ENCODE results near the gene CTNNB1.

The CTNNB1 gene

DNA sequence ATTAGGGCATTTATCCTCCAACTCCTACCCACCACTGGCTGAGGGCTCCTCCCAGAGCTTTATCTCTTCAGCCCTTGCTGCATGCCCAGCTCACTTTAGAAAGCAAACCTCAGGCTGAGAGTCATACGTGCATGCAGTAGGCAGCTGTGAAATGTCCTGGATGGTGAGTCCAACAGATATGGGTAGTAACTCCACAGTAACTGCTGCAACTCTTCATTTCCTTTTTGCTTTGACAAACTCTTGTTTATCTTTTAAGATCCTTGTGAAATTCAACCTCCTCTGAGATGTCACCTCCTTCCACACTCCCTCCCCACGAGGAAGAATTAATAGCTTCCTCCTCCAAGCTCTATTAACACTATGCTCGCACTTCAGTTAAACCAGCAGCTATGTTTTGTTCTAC lies 35.9 kb upstream of the CTNNB1 start:
- Histone ChIP-seq H3K4me1 (ENCODE audit: insufficient read depth, low read length, severe bottlenecking) (no peaks in the 10 kb centered on the region), H3F3A (ENCODE audit: insufficient read depth, low read length) (no peaks in the 10 kb centered on the region), H3K9me3 (ENCODE audit: low read length) (no peaks in the 10 kb centered on the region), H3K27ac (ENCODE audit: low read depth, low read length, poor library complexity, severe bottlenecking) (no peak overlapping the region), H3K4me2 (ENCODE audit: low read length) (no peak overlapping the region), H3K9ac (ENCODE audit: low read length) (no peak overlapping the region), H3K79me2 (ENCODE audit: insufficient read depth, low read length) (no peaks in the 10 kb centered on the region), H2AFZ (ENCODE audit: low read length) (no peak overlapping the region), H3K27me3 (ENCODE audit: insufficient read depth, low read length) (no peaks in the 10 kb centered on the region), H3K36me3 (ENCODE audit: insufficient read depth, low read length) (no peaks in the 10 kb centered on the region), H3K9me2 (ENCODE audit: low read depth, low read length) (no peaks in the 10 kb centered on the region), H3K4me3 (ENCODE audit: low read depth, low read length, poor library complexity, severe bottlenecking) (no peak overlapping the region), H4K20me1 (ENCODE audit: insufficient read depth, low read length) (no peaks in the 10 kb centered on the region)
- no peak for TF ChIP-seq EZH2 (IDR thresholded peaks at IDR 0.05; ENCODE audit: borderline replicate concordance, low read length)
- TF ChIP-seq, protein P1, sequence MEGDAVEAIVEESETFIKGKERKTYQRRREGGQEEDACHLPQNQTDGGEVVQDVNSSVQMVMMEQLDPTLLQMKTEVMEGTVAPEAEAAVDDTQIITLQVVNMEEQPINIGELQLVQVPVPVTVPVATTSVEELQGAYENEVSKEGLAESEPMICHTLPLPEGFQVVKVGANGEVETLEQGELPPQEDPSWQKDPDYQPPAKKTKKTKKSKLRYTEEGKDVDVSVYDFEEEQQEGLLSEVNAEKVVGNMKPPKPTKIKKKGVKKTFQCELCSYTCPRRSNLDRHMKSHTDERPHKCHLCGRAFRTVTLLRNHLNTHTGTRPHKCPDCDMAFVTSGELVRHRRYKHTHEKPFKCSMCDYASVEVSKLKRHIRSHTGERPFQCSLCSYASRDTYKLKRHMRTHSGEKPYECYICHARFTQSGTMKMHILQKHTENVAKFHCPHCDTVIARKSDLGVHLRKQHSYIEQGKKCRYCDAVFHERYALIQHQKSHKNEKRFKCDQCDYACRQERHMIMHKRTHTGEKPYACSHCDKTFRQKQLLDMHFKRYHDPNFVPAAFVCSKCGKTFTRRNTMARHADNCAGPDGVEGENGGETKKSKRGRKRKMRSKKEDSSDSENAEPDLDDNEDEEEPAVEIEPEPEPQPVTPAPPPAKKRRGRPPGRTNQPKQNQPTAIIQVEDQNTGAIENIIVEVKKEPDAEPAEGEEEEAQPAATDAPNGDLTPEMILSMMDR (IDR thresholded peaks at IDR 0.05; ENCODE audit: low read length) = no peak

DNA sequence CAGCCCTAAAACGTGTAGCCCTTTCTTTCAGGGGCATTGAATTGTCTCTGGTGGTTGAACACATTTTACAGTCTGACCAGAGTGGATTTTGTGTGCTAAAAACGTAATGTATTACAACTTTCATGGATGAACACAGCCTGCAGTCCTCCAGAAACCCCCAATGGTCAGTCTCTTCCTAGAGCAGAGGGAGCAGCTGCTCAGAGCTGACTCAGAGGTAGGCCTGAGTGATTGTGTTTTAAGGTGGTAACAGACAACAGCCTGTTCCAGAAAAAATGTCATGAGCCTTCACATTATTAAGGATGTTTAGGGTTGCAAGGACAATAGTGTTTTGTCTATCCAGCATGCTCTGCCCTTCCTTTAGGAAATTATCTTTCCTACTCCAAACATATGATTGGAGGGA lies 34.5 kb upstream of the CTNNB1 start:
- Histone ChIP-seq H3K9me2 (ENCODE audit: low read depth, low read length) (no peaks in the 10 kb centered on the region), H3K4me1 (ENCODE audit: insufficient read depth, low read length, severe bottlenecking) (no peaks in the 10 kb centered on the region), H2AFZ (ENCODE audit: low read length) (no peak overlapping the region), H3K79me2 (ENCODE audit: insufficient read depth, low read length) (no peaks in the 10 kb centered on the region), H3K9me3 (ENCODE audit: low read length) (no peaks in the 10 kb centered on the region), H4K20me1 (ENCODE audit: insufficient read depth, low read length) (no peaks in the 10 kb centered on the region), H3K4me3 (ENCODE audit: low read depth, low read length, poor library complexity, severe bottlenecking) (no peak overlapping the region), H3K36me3 (ENCODE audit: insufficient read depth, low read length) (no peaks in the 10 kb centered on the region), H3K27me3 (ENCODE audit: insufficient read depth, low read length) (no peaks in the 10 kb centered on the region), H3K27ac (ENCODE audit: low read depth, low read length, poor library complexity, severe bottlenecking) (no peak overlapping the region), H3K4me2 (ENCODE audit: low read length) (no peak overlapping the region), H3F3A (ENCODE audit: insufficient read depth, low read length) (no peaks in the 10 kb centered on the region), H3K9ac (ENCODE audit: low read length) (no peak overlapping the region)
- TF ChIP-seq, protein P1 (IDR thresholded peaks at IDR 0.05; ENCODE audit: low read length) = no peak
- no peak for TF ChIP-seq EZH2 (IDR thresholded peaks at IDR 0.05; ENCODE audit: borderline replicate concordance, low read length)

DNA sequence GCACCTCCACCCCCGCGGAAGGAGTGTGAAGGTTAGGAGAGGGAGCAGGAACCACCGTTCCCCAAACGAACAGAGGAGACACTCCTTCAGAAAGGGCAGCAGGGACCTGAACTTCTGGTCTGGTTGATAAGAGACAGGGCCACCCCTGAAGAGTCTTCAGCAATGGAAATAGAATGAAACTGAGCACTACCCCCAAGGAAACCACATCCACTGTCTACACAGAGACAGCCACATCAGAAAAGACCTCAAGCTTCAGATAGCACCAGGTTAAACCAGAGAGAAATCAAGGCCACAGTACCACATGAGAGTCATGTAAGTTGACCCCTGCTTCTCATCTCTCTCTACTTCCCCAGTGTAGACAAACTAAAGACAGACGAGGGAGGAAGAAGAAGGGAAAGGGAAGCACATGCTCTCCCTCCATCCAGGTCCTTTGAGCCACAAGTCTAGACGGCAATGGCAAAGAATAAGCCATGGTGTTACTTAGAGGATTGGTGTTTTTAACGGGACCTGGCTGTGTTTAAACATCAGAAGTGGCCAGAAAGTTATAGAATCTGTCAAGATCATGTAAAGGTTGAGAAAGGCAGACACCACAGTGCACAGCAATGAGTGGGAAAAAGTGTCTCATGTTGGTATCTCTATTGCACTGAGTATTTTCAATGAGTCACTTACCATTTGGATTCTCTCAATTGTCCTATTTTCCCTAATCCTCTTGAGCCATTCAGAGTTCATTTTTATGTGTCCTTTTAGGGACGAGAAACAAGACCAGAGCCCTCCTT lies 31.4 kb upstream of the CTNNB1 start:
- no peaks in the 10 kb centered on the region for H3K36me3 ChIP-seq (ENCODE audit: insufficient read depth, low read length)
- H3K9me3 ChIP-seq (ENCODE audit: low read length) = no peaks in the 10 kb centered on the region
- TF ChIP-seq, protein P1 (IDR thresholded peaks at IDR 0.05; ENCODE audit: low read length) = no peak
- no peak for TF ChIP-seq EZH2 (IDR thresholded peaks at IDR 0.05; ENCODE audit: borderline replicate concordance, low read length)
- H3K79me2 ChIP-seq (ENCODE audit: insufficient read depth, low read length) = no peaks in the 10 kb centered on the region
- no peak overlapping the region for H3K4me2 ChIP-seq (ENCODE audit: low read length)
- no peaks in the 10 kb centered on the region for H4K20me1 ChIP-seq (ENCODE audit: insufficient read depth, low read length)
- no peaks in the 10 kb centered on the region for H3K27me3 ChIP-seq (ENCODE audit: insufficient read depth, low read length)
- H2AFZ ChIP-seq (ENCODE audit: low read length) = no peak overlapping the region
- H3K9ac ChIP-seq (ENCODE audit: low read length) = no peak overlapping the region
- H3K4me3 ChIP-seq (ENCODE audit: low read depth, low read length, poor library complexity, severe bottlenecking) = no peak overlapping the region
- no peak overlapping the region for H3K27ac ChIP-seq (ENCODE audit: low read depth, low read length, poor library complexity, severe bottlenecking)
- H3K4me1 ChIP-seq (ENCODE audit: insufficient read depth, low read length, severe bottlenecking) = no peaks in the 10 kb centered on the region
- H3F3A ChIP-seq (ENCODE audit: insufficient read depth, low read length) = no peaks in the 10 kb centered on the region
- no peaks in the 10 kb centered on the region for H3K9me2 ChIP-seq (ENCODE audit: low read depth, low read length)
